HG03280 (cell line): ENCODE measurements around the gene ZEB2.
"Not testable (repeated sequence)": the region's sequence is repeated elsewhere in the genome, so short reads cannot be mapped to it uniquely, and the experiment has no call there.

Source experiments
- ATAC-seq: cut with Tn5 transposase; IDR thresholded peaks from one replicate; pipeline ENCODE4 v1.9.1; 2021; ENCODE audit warnings: mild to moderate bottlenecking, moderate library complexity; ENCODE audit not compliant: unreplicated experiment

The ZEB2 gene

DNA sequence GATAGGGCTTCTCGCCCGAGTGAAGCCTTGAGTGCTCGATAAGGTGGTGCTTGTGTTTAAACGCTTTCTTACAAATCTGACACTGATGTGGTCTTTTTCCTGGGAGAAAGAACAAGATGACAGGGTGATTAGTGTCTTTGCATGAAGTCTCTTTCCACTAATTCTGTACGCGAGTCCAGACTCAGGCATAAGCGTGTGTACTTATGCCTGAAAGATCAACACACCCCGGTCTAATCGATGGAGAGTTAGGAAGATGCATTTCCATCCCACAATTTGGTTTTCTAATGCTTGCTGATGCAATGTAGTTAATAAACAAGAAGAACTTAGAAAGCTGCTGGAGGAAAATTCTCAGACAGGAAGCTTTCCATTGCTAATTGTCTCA, 130.0 kb downstream of the ZEB2 start:
- no peak for ATAC-seq

DNA sequence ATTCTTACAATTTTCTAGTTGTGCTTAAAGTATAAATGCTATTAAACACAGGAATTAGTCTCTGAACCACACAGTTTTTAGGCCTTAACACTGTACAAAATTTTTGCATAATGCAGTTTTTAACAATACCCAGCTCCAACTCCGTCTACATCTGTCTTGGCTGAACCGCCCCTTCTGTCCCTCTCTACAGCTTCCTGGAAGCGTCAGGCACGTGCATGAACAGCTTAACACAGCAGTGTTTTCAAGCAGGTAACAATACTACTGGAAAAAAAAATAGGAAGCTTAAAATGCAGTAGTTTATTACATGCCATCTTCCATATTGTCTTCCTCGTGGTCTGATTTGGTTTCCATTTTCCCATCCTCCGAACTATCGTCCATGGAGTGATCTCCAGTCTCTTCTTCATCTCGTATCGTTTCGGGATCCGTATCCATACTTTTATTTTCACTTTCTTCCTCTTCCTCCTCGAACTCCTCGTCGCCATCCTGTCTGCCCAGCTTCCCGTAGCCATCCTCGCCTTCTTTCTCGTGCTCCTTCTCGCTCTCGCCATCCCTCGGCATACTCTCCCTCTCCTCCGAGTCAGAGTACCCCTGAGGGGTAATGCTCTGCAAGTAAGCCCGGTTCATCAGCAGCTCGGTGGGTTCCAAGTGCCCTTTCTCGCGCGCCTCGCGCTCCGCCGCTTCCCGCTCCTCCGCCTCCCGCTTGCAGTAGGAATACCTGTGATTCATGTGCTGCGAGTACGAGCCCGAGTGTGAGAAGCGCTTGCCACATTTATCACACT, 130.6 kb downstream of the ZEB2 start:
- ATAC-seq: no peak

DNA sequence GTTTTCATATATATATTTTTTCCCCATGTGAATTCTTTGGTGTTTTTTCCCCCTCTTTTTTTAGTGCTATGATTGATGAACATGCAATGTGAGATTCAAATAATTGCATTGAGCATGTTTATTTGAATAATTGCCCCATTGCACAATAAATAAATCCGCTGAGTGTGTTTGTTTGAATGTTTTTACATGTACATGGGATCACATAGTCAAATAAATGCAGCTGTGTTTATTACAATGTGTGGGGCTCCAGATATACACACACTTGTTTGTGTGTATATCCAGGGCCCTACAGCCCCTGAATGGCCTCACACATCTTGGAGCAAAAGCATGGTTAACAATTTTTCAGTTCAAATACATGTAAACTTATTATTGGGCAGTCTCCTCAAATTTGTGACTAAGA, 134.5 kb downstream of the ZEB2 start:
- ATAC-seq: no peak

DNA sequence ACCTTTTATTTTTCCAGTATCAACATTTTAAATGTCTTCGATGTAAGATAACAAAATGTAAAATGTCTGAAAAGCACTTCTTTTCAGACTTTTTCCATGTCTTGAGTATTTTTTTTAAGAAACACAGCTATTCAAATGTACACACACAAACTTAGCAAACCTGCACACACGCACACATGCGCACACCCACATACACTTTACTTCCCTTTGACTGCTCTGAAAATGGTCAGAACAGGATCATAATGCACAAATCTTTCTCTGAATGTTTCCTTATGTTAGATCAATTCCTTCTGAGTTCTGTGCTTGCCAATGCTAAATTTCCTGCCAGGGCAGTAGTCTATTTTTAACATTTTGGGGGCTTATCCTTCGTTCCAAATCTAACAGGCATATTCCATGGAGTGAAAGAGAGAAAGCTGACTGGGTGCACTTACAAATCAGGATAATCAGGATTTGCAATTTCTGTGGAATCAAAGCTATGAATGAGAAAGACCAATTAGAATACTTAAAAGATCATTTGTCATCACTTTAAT, 136.3 kb downstream of the ZEB2 start:
- no peak for ATAC-seq

DNA sequence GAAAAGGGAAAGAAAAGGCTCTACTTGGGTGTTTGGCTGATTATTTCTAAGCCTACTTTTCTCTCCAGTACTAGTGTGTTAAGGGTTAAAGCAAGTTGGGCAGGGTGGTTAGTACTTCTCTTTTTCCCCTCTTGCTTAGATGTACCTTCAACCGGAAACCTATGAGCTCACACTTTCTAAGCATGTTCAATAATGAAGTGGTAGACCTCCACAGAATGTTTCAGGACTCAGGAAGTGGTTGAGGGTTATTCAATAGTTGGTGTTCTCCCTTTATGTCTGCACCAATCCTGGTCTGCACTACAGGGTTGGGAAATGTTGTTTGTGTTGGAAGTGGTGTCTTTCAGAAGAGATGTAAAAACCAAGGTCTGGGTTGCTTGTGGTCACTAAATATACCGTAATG, 137.1 kb downstream of the ZEB2 start:
- ATAC-seq: peak; percentile 98

DNA sequence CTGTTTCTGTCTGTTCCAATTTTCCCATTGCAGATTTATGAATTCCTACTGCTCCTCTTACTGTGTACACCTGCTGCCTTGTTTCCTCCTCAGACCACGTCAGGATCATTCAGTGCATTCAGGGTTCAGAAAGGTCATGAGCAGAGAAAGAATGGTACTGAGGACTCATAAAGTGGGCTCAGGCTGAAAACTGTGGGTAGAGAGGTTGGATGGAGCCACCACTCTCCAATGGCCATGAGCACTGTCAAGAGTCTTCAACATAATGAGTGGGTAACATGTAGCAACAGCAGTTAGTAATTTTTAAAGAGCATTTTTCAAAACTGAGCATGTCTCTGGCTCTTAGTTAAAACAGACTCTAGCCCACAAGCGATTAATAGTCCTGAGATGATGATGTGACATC, 138.2 kb downstream of the ZEB2 start:
- ATAC-seq: no peak

DNA sequence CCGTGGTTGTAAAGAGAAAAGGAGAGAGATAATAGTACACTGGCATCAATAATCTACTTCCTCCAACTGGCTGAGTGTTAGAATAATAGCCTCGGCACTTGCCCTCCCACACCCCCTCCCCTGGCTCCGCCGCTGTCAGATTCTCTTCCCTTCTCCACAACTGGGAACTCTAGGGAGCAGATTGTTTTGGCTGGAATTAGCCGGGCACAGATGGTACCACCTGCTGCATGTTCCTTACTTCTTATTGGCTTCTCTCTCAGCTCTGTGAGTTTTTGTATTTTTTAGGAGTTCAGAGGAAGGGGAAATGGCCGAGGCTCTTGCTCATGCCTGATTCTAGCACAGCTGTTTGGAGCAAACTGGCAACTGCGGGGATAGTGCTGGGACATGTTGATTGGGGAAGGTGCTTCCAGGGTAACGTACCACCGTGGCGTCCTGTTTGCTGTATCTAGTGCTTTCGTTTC, 140.0 kb downstream of the ZEB2 start:
- no peak for ATAC-seq

DNA sequence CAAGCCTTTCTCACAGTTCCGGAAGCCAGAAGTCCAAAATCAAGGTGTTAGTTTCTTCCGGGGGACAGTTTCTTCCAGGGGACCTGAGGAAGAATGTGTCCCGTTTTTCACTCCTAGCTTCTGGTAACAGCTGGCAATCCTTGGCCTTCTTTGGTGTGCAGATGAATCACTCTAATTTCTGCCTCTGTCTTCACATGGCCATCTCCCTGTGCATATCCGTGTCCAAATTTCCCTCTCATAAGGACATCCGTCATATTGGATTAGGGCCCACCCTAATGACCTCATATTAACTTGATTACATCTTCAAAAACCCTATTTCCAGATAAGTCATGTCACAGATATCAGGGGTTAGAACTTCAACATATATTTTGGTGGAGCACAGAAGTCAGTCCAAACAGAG, 141.4 kb downstream of the ZEB2 start:
- ATAC-seq: no peak

DNA sequence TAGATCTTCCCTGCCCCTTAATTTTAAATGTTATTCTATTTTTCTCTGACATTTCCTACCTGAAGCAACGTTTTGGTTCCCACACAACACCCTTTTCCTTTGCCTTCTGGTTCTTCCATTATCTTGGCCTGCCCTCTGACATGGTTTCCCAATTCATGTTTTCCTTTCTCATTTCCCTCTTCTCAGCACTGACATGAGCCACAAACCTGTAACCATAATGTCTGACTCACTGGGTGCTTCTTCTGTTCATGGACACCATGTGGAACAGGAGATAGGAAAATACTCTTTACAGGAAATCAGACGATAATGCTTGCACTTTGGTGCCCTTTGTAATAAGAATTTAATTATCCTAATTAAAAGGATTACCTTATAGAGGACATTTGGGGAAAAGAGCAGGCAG, 142.0 kb downstream of the ZEB2 start:
- ATAC-seq: no peak

DNA sequence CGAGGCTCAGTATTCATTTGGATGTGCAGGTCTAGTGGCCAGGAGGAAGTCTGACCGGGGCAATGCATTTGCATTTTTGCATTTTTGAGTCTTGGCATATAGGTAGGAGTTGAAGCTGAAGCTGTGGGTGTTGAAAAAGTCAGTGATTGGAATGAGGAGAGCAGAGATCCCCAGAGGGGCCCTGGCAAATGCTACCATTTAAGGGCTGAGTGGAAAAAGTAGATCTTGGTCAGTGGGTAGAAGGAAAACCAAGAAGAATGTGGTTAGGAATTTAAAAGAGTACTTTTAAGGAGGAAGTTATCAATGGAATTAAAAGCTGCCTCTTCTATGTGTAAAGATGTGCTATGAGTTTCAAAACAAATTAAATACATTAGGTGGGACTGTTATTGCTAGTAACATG, 143.0 kb downstream of the ZEB2 start:
- no peak for ATAC-seq

DNA sequence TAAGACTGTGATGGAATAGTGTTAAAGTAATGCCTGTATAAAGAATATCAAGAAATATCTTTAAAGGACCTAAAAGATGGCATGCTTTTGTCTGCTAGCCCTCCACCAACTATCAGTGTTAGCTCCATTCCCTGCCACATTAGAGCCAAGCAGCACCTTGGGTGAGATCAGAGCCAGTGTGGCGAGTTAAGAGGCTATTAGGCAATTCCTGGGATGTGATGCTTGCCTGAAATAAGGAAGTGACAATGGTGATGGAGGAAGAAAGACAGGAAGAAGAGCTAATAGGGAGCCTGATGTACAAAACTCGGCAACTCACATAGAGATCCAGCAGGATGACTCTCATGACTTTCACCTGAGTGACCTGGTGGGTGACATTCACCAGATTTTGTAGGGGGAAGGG, 143.5 kb downstream of the ZEB2 start:
- no peak for ATAC-seq

DNA sequence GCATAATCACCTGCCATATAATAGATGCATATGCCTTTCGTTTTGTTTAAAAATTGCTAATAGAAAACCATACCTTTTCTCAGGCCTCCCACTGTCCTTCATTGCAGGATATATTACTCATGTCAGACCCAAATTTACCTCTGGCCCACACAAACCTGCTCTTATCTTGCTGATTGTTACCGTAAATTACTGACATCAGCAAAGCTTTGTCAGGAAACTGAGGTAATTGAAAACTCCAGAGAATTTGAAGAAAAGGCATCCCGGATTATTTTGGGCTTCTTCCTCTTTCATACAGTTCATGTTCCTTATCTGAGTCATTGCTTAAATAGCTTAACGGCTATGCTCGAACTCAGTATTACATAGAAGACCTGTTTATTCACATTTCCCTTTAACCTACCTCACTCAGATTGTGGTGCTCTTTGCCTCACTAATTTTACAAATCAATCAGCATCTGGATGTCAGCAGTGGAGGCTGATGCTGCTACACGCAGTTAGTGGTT, 145.7 kb downstream of the ZEB2 start:
- ATAC-seq: peak; percentile 46

DNA sequence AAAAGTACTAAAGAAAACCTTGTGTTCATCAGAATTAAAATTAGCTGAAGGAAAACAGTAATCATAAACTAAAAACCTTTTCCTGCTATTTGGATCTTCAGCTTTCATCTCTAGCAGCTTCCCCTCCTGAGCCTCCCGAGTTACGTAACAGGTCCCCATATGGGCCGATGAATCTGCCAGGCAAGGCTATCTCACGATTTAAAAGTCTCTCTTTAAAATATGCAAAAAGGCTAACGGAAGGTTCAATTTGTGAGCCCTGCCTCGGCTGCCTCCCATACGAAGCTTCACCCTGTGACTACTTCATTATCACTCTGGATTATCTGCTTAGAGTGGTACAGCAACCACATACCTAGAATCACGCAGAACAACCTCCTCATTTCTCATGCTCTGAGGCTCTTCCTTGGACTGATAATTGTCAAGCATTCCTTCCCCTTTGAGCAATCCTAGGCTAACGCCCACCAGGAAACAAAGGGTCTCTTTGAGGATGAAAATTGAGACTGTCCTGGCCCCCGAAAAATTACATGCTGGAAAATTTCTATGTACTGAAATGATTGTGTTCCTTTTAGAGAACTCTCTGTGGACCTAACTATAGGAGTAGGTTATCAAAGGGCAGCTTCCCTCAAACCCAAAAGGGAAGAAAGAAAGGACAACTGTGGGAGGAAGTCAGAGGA, 147.4 kb downstream of the ZEB2 start:
- no peak for ATAC-seq

DNA sequence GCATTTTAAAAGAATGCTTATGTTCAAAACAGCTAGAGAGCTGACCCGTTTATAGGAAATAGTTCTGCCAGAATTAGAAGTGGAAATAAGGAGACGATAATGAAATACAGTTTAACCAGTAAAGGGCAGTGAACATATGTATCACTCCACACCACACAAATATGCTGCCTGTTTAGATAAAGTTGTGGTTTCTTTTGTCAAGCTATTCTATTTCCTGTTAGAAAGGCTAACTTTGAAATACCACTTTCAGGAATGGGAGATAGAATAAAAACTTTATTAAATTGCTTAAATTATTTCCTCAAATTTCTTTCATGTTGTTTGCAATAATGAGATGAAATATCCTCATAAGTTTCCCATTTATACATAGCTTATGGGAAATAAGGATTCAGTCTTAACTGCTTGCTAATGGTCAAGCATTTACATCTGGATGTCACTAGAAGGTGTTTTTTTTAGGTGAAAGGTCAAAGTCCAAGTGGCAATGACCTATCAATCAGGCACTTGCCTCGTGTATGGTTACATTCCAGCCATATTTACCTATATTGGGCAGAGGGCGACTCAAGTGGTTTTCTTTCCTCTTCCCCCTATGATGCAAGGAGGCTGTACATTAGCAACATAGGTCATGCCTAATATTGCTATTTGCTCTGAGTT, 148.9 kb downstream of the ZEB2 start:
- ATAC-seq: no peak

DNA sequence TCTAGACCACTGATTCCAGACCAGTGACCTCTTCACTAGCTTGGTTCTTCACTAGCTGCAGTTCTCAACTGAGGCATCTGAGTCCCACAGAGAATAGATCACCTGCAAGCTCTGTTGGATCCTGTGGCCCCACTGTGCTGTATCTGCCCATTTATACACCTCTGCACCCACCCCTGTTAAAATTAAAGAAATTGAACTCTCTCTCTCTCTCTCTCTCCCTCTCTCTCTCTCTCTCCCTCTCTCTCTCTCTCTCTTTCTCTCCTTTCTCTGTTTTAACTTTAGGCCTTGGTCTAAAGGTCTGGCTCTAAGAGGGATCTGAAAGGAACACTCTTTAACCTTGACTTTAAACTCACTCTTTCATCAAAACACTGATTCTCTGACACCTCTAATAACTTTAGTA, 150.5 kb downstream of the ZEB2 start:
- no peak for ATAC-seq

DNA sequence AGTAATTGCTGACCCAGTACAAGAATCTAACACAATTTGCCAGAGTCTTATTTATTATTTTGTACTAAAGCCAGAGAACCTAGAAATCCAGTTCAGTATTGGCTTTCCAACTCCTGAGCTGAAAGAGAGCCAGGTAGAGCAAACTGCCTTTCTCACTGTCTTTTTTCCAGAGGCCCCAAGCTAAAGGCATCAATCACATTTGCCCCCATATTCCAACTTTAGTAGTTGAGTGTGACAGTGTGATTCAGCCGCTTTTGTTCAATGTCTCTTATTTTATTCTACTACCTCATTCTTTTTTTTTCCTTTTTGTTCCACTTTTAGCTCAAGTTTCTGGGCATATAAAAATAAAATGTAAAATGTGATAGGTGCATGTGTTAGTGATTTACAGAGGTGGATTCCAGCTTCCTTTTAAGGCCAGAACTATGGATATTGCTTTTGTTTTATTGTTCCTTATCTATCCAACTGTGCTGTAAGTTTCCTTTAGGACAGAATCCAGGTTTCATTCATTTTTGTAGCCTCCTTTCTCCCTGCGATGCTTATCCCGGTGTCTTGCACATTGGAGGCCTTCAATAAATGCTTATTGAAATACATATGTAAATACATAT, 153.0 kb downstream of the ZEB2 start:
- ATAC-seq: no peak

DNA sequence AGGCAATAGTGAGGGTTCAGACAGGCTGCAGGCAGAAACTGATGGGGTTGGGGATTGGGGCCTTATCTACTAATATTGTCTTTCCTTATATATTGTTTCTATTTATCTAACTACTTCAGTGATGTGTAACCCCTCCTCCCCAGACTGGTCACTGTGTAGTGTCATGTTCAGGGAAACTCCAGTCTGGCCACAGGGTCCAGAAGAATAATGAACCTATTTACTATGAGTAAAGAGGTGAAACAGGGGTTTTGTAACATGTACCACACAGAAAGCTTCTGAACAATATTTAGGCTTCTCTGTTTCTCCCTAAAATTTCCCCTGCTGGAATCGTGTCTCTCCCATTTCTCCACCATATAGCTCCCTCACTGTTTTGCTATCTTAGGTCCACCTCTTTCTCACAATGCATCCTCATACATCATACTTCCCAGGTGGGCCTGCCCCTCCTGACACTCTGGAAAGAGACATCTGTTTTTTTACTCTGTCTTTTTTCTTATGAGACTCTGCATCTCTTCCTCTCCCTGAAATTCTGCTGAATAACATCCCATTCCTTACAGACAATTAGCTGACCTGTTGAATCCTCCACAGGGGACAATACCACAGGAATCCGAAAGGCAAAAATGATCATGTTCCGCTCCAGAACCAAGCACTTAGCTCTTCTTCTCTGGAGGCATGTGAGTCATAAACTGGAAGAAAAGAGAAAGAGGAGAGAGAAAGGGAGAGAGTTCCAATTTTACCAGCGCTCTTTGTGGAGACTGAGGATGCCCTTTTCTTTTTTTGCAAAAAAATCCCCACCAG, 154.8 kb downstream of the ZEB2 start:
- ATAC-seq: peak; percentile 75

DNA sequence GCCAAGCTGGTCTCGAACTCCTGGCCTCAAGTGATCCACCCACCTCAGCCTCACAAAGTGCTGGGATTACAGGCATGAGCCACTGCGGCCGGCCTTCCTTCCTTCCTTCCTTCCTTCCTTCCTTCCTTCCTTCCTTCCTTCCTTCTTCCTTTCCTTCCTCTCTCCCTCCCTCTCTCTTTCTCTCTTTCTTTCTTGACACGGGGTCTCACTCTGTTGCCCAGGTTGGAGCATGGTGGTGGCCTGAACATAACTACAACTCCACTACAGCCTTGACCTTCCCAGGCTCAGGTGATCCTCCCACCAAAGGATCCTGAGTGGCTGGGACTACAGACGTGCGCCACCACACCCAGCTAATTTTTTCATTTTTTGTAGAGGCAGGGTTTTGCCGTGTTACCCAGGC, 155.7 kb downstream of the ZEB2 start:
- not testable (repeated sequence) for ATAC-seq

DNA sequence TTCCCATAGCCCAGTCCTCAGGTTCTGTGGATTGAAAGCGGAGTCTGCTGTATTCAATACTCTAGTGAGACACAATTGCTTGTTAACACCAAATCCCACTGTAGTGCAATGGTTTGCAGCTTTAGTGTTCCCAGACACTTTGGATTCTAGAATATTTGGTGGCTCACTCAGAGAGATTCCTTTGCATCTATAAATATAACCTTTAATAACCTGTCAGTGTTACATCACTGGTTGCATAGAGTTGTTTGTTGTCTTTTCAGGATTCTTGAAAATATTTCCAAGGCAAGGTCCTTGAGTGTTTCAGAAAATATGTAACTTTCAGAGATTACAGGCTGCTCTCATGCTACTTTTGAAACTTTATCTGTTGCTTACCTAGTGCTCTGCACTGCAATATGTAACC, 157.5 kb downstream of the ZEB2 start:
- no peak for ATAC-seq

DNA sequence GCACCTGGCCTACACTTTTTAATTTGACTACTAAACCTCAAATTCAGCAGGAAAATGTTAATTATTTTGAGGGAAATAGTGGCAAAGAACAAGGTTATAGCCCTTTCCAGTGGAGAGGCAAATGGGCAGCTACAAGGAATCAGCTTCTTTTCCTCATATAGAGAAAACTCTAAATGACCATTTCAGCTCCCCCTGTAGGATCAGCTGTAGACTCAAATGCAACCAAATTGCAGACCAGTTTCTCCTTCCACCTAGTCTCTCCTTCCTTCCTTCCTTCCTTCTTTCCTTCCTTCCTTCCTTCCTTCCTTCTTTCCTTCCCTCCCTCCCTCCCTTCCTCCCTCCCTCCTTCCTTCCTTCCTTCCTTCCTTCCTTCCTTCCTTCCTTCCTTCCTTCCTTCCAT, 158.2 kb downstream of the ZEB2 start:
- no peak for ATAC-seq
